DOHH2 (cell line): ENCODE results near the gene OS9.

Source experiments
- CTCF ChIP-seq: fragments of 200-600 bp; sonication (generic); IDR thresholded peaks from one replicate; pipeline ENCODE4 v1.5.1; 2014; ENCODE audit warnings: antibody characterized with exemption, mild to moderate bottlenecking, low read depth, low read length; ENCODE audit not compliant: poor library complexity, severe bottlenecking
- EZH2phosphoT487 ChIP-seq: fragments of 200-600 bp; sonication (generic); IDR thresholded peaks from 2 replicates; pipeline ENCODE4 v1.6.1; 2017; ENCODE audit warnings: borderline replicate concordance, mild to moderate bottlenecking, antibody characterized with exemption, low read length, moderate library complexity, mixed read lengths

GRCh38 chr12:57739387-57739786 lies 45.5 kb downstream of the OS9 start:
- no peak for TF ChIP-seq CTCF
- no peak for TF ChIP-seq EZH2phosphoT487
